ENCODE measurements around the gene CABLES2.

GRCh38 chr20:62446888-62447869 is 40.1 kb upstream of the CABLES2 start:
- TF ChIP-seq CTCF (IDR thresholded peaks at IDR 0.05) (no peak), POLR2A (IDR thresholded peaks at IDR 0.05) (no peak)
